Measurements from ENCODE around the gene NDUFS1. TPM values are rescaled to one million over a fixed set of nuclear protein-coding genes. Genes with fewer than 3 reads are reported as not detected.

The NDUFS1 gene
- total RNA-seq, 6 experiments from 2014 or later: 89.2 to 135 (median 105) TPM

DNA sequence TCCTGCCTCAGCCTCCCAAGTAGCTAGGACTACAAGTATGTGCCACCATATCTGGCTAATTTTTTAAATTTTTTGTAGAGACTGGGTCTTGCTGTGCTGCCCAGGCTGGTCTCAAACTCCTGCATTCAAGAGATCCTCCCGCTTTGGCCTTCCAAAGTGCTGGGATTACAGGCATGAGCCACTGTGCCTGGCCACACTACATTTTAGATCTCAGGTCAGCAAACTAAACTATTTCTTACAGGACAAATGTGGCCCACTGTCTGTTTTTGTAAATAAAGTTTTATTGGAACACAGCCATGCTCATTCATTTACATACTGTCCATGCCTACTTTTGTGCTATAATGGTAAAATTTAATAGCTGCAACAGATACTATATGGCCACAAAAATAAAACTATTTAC lies 91.0 kb downstream of the NDUFS1 start:
- Histone ChIP-seq H3K9me3 (no peaks in the 10 kb centered on the region), H3K4me3 (no peak overlapping the region), H3K36me3 (peaks cover 0 to under 1% (median 0%) of the 10 kb centered on the region in 4 donors), H3K27me3 (no peaks in the 10 kb centered on the region), H3K4me1 (no peaks in the 10 kb centered on the region), H3K27ac (no peak overlapping the region)
- no peak for DNase-seq
- ATAC-seq: no peak
- intact Hi-C loops (cut with DNase I): no loop called here
- no peak for TF ChIP-seq POLR2A (IDR thresholded peaks at IDR 0.05)
- TF ChIP-seq, protein P1, sequence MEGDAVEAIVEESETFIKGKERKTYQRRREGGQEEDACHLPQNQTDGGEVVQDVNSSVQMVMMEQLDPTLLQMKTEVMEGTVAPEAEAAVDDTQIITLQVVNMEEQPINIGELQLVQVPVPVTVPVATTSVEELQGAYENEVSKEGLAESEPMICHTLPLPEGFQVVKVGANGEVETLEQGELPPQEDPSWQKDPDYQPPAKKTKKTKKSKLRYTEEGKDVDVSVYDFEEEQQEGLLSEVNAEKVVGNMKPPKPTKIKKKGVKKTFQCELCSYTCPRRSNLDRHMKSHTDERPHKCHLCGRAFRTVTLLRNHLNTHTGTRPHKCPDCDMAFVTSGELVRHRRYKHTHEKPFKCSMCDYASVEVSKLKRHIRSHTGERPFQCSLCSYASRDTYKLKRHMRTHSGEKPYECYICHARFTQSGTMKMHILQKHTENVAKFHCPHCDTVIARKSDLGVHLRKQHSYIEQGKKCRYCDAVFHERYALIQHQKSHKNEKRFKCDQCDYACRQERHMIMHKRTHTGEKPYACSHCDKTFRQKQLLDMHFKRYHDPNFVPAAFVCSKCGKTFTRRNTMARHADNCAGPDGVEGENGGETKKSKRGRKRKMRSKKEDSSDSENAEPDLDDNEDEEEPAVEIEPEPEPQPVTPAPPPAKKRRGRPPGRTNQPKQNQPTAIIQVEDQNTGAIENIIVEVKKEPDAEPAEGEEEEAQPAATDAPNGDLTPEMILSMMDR (IDR thresholded peaks at IDR 0.05): no peak
- 80% methylated on average over 1 of the region's 1 CpG for WGBS (ENCODE audit: insufficient coverage, low coverage, low lambda C conversion rate, missing lambda C conversion rate)

Small RNA genes within 50 kb of the gene (small RNA-seq; reads per million reads assigned to genes)
- 0 reads per million in 2 experiments for gene RF00134
- 0 reads per million in 2 experiments for gene RF02271
- gene SNORA41: 0 reads per million in 2 experiments
- gene SNORD51: 0 reads per million in 2 experiments

Other genes starting within 250 kb of the NDUFS1 start
- gene INO80D, start 73.3 kb downstream of the NDUFS1 start, total RNA-seq: 1 to 10 TPM; 5.2 to 9.0 (median 8.2) TPM
- gene EEF1B2, start 451 bp upstream of the NDUFS1 start, total RNA-seq: 100 to 1,000 TPM; 146 to 228 (median 190) TPM
- gene ZDBF2, start 115.2 kb upstream of the NDUFS1 start, total RNA-seq: 1 to 10 TPM; 2.9 to 6.4 (median 4.3) TPM

All from right lobe of liver (tissue), 6 donors.